Adrenal gland (tissue), 12 donors: ENCODE measurements around the gene FBXO40. TPM values are rescaled to one million over a fixed set of nuclear protein-coding genes. Genes with fewer than 3 reads are reported as not detected.

Experiments used
- DNase-seq, 7 donors: peaks; one replicate each; pipeline ENCODE4 v3.0.0-alpha.2; 2019 to 2020
- H3K27ac ChIP-seq, 5 donors: fragments of 200-600 bp; sonication (generic) in 4 of 5; 1 replicate in 3 of 5; 2 replicates in 2 of 5; pipeline versions ENCODE4 v1.5.1 to v1.8.0; 2016 to 2020; ENCODE audit warnings: mild to moderate bottlenecking in 1 of 5
- H3K27me3 ChIP-seq: fragments of 200-600 bp; 2 replicates; pipeline ENCODE4 v1.8.0; 2021
- H3K36me3 ChIP-seq, 2 donors: fragments of 200-600 bp; replicated peaks in 1 of 2; 1 replicate in 1 of 2; 2 replicates in 1 of 2; pipeline versions ENCODE4 v1.5.1 to v1.8.0; 2018 to 2022
- H3K4me1 ChIP-seq, 2 donors: fragments of 200-600 bp; replicated peaks in 1 of 2; 1 replicate in 1 of 2; 2 replicates in 1 of 2; pipeline versions ENCODE4 v1.5.1 to v1.8.0; 2018 to 2021
- H3K4me3 ChIP-seq, 4 donors: fragments of 200-600 bp; sonication (generic) in 3 of 4; one replicate each; pipeline ENCODE4 v1.5.1; 2016 to 2018
- H3K9me3 ChIP-seq, 3 donors: fragments of 200-600 bp; sonication (generic) in 1 of 3; replicated peaks in 1 of 3; 1 replicate in 2 of 3; 2 replicates in 1 of 3; pipeline versions ENCODE4 v1.5.1 to v1.8.0; 2016 to 2021
- POLR2A ChIP-seq, 2 donors: fragments of 450-650 bp; IDR thresholded peaks; one replicate each; pipeline ENCODE4 v1.6.1; 2017; ENCODE audit warnings: antibody characterized with exemption in 2 of 2, mild to moderate bottlenecking in 2 of 2, moderate library complexity in 1 of 2
- WGBS, 4 donors: extraction: QIAGEN DNeasy Blood & Tissue Kit in 2 of 4; methylation state at CpG; one replicate each; pipeline versions ENCODE4 v1.1.5 to v1.1.7; 2013 to 2017; 5-methylcytosine and 5-hydroxymethylcytosine counted together
- intact Hi-C, 2 donors: fragments of 100-400 bp; cut with DNase I; formaldehyde crosslinking; loops; one replicate each; pipeline versions ENCODE4 v1.14.1 to v1.15.0; 2022 to 2023
- polyA plus RNA-seq, 3 donors: library from polyadenylated mRNA; stranded (reverse); fragments of 200-250 nt in 2 of 3; fragments of 350-450 nt in 1 of 3; fragmentation: Illumina TruSeq in 1 of 3; extraction: RNeasy Lipid Tissue Mini Kit (QIAGEN cat#74804) in 1 of 3; gene quantifications; one replicate each; pipeline ENCODE4 v1.2.3, GENCODE V29; 2013 to 2014
- total RNA-seq, 9 donors: library from RNA; depleted of rRNA in 4 of 9; stranded (reverse); fragments of >200 nt in 4 of 9; fragments of 120-200 nt in 1 of 9; fragmentation: NEBNext Ultra II Directional in 1 of 9; extraction: Animal tissue kit (Norgen Biotek cat#: 25700) in 1 of 9; gene quantifications; one replicate each; pipeline versions ENCODE4 v1.1.0 to v1.2.4, GENCODE V29; 2013 to 2023
- TF ChIP-seq, protein P1 (sequence below), 6 experiments: fragments of 450-650 bp in 4 of 6; fragments of 200-600 bp in 2 of 6; sonication (generic) in 1 of 6; IDR thresholded peaks; 1 replicate in 5 of 6; 2 replicates in 1 of 6; pipeline versions ENCODE4 v1.5.1 to v1.8.0; 2016 to 2021; ENCODE audit warnings: antibody characterized with exemption in 6 of 6, mild to moderate bottlenecking in 2 of 6, moderate library complexity in 1 of 6
- donor health status: healthy with polysubstance abuse.
- donor health status: Bipolar disorder and iron deficiency.
- donor health status: DM: yes; HTN: yes; CAD: no.
- donor health status: DM: no; HTN: no; CAD: no.
- donor health status: DM: no; HTN: no; CAD: no.
- donor health status: DM: yes; HTN: yes; CAD: no.

The FBXO40 gene
- total and polyA plus RNA-seq, 12 donors = under 0.01 to 1.00 (median 0.09) TPM; not detected in 5

DNA sequence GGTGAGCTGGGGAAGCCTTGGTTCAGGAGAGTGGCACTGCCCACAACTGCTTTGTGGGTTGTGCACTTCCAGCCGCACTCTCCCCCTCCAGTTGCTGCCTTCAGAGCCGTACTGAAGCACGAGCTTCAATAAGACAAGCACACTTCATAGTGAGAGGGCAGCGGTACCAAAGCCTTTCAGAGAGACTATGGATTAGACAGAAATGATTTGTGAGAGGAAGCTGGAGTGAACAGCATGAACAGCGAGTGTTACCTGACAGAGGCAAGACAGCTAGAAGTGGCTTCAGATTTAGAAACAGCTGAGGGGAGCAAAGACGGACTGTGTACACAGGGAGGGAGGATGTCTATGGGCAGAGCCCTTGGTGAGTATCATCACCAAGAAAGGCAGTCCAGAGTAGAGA, 36.4 kb downstream of the FBXO40 start:
- no peaks in the 10 kb centered on the region for H3K36me3 ChIP-seq
- 88 to 93% (median 91%) methylated on average over 6 of the region's 6 CpGs for WGBS, 4 donors

DNA sequence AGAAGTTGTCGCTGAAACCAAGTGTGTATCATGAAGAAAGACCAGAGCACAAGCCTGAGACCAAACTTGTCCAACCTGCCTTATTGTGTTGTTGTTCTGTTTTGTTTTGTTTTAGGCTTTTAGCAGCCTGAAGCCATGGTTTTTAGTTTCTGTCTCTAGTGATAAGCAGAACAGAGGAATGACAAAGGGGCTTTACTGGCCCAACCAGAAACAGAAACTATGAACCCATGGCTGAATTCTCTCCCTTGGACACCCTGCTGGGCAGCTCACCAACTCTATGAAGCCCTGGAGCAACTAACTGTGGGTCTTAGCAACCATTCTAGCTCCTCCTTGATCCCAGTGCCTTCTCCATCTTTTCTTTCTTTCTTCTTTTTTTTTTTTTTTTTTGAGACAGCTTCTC, 37.2 kb downstream of the FBXO40 start:
- no peak overlapping the region for H3K4me3 ChIP-seq
- H3K4me1 ChIP-seq = no peaks in the 10 kb centered on the region
- H3K27me3 ChIP-seq = no peaks in the 10 kb centered on the region
- intact Hi-C loops = loop anchor here in 1 of 2 donors (10.0 kb wide), 1 partner anchor 56 kb away; no protein-coding TSS in a partner anchor
- H3K9me3 ChIP-seq = no peaks in the 10 kb centered on the region
- H3K27ac ChIP-seq = no peak overlapping the region
- DNase-seq = no peak
- TF ChIP-seq, protein P1, sequence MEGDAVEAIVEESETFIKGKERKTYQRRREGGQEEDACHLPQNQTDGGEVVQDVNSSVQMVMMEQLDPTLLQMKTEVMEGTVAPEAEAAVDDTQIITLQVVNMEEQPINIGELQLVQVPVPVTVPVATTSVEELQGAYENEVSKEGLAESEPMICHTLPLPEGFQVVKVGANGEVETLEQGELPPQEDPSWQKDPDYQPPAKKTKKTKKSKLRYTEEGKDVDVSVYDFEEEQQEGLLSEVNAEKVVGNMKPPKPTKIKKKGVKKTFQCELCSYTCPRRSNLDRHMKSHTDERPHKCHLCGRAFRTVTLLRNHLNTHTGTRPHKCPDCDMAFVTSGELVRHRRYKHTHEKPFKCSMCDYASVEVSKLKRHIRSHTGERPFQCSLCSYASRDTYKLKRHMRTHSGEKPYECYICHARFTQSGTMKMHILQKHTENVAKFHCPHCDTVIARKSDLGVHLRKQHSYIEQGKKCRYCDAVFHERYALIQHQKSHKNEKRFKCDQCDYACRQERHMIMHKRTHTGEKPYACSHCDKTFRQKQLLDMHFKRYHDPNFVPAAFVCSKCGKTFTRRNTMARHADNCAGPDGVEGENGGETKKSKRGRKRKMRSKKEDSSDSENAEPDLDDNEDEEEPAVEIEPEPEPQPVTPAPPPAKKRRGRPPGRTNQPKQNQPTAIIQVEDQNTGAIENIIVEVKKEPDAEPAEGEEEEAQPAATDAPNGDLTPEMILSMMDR (IDR thresholded peaks at IDR 0.05) = no peak
- no peak for TF ChIP-seq POLR2A (IDR thresholded peaks at IDR 0.05)
- no peaks in the 10 kb centered on the region for H3K36me3 ChIP-seq
- 86 to 98% (median 89%) methylated on average over 1 of the region's 1 CpG for WGBS, 4 donors

More for the DNA sequence above, 36.4 kb downstream of the FBXO40 start:
- no peak for DNase-seq
- TF ChIP-seq, protein P1 (IDR thresholded peaks at IDR 0.05) = no peak
- TF ChIP-seq POLR2A (IDR thresholded peaks at IDR 0.05) = no peak
- no peaks in the 10 kb centered on the region for H3K27me3 ChIP-seq
- H3K4me3 ChIP-seq = no peak overlapping the region
- H3K27ac ChIP-seq = no peak overlapping the region
- no peaks in the 10 kb centered on the region for H3K9me3 ChIP-seq
- no peaks in the 10 kb centered on the region for H3K4me1 ChIP-seq
- intact Hi-C loops = no loop called here

DNA sequence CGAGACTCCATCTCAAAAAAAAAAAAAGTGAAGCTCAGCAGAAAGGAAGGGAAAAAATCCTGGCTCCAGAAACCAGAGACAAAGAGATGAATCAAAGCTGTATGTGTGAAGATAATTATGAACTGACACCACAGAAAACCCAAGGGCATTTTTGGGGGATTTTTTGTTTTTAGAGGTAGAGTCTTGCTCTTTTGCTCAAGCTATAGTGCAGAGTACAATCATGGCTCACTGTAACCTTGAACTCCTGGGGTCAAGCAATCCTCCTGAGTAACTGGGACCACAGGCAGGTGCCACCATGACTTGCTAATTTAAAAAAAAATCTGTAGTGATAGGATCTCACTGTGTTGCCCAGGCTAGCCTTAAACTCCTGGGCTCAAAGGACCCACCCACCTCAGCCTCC, 44.7 kb downstream of the FBXO40 start:
- no peak overlapping the region for H3K4me3 ChIP-seq
- peaks cover 0 to 4% of the 10 kb centered on the region in 2 donors for H3K36me3 ChIP-seq
- H3K4me1 ChIP-seq = no peaks in the 10 kb centered on the region
- TF ChIP-seq, protein P1 (IDR thresholded peaks at IDR 0.05) = no peak
- TF ChIP-seq POLR2A (IDR thresholded peaks at IDR 0.05) = no peak
- intact Hi-C loops = loop anchor here in 1 of 2 donors (10.0 kb wide), 1 partner anchor 63 kb away; no protein-coding TSS in a partner anchor
- no peaks in the 10 kb centered on the region for H3K9me3 ChIP-seq
- H3K27me3 ChIP-seq = no peaks in the 10 kb centered on the region
- H3K27ac ChIP-seq = no peak overlapping the region
- DNase-seq = no peak
- WGBS, 4 donors = 92 to 100% (median 94%) methylated on average over 1 of the region's 1 CpG

DNA sequence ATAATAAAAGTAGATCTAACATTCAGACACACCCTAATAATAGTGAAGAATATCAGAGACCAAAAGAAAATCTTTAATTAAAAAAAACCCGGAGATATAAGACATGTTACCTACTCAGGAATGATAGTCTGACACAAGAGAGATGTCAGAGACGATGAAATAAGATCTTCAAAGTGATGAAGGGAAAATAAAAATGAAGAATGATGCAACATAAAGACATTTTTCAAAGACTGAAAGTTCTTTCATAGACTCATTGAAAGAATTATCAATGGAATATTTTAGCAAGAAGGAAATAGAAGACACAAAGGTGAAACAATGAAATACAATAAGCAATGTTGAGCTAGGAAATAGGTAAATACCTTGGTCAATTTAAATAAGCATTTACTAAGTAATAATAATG, 47.9 kb downstream of the FBXO40 start:
- Histone ChIP-seq H3K36me3 (peaks cover 0 to 9% of the 10 kb centered on the region in 2 donors), H3K4me1 (no peaks in the 10 kb centered on the region), H3K27me3 (no peaks in the 10 kb centered on the region), H3K4me3 (no peak overlapping the region), H3K9me3 (no peaks in the 10 kb centered on the region), H3K27ac (no peak overlapping the region)
- 89 to 94% (median 92%) methylated on average over 2 of the region's 2 CpGs for WGBS, 4 donors
- TF ChIP-seq, protein P1 (IDR thresholded peaks at IDR 0.05) = no peak
- TF ChIP-seq POLR2A (IDR thresholded peaks at IDR 0.05) = no peak
- DNase-seq = no peak
- intact Hi-C loops = no loop called here
